Gastroesophageal sphincter (tissue), 4 donors: ENCODE results near the gene REEP5. TPM values are rescaled to one million over a fixed set of nuclear protein-coding genes. Genes with fewer than 3 reads are reported as not detected.

Source experiments
- ATAC-seq: fragments of 150-250 bp; one replicate; pipeline ENCODE4 v1.9.1; 2016; ENCODE audit warnings: mild to moderate bottlenecking, moderate library complexity
- H3K27ac ChIP-seq, 4 donors: fragments of 200-600 bp; sonication (generic) in 3 of 4; 1 replicate in 3 of 4; 2 replicates in 1 of 4; pipeline ENCODE4 v1.5.1; 2016 to 2019
- H3K27me3 ChIP-seq: fragments of 200-600 bp; sonication (generic); one replicate; pipeline ENCODE4 v1.5.1; 2019
- H3K36me3 ChIP-seq, 2 donors: fragments of 200-600 bp; sonication (generic); one replicate each; pipeline ENCODE4 v1.5.1; 2019; ENCODE audit warnings: control low read depth in 1 of 2
- H3K4me1 ChIP-seq, 3 donors: fragments of 200-600 bp; sonication (generic); 1 replicate in 2 of 3; 2 replicates in 1 of 3; pipeline ENCODE4 v1.5.1; 2016 to 2019; ENCODE audit warnings: control low read depth in 2 of 3
- H3K4me3 ChIP-seq, 2 donors: fragments of 200-600 bp; sonication (generic); one replicate each; pipeline ENCODE4 v1.5.1; 2019; ENCODE audit warnings: mild to moderate bottlenecking in 1 of 2, moderate library complexity in 1 of 2
- H3K9me3 ChIP-seq, 3 donors: fragments of 200-600 bp; sonication (generic); one replicate each; pipeline ENCODE4 v1.5.1; 2017 to 2019; ENCODE audit warnings: control low read depth in 2 of 3
- EP300 ChIP-seq: sonication (generic); formaldehyde crosslinking; IDR thresholded peaks from one replicate; pipeline ENCODE4 v1.6.1; 2017; ENCODE audit warnings: antibody characterized with exemption, mild to moderate bottlenecking
- POLR2A ChIP-seq, 2 donors: fragments of 450-650 bp; IDR thresholded peaks; one replicate each; pipeline ENCODE4 v1.6.1; 2017; ENCODE audit warnings: antibody characterized with exemption in 2 of 2, mild to moderate bottlenecking in 2 of 2, moderate library complexity in 1 of 2
- POLR2AphosphoS5 ChIP-seq: sonication (generic); formaldehyde crosslinking; IDR thresholded peaks from one replicate; pipeline ENCODE4 v1.6.1; 2017; ENCODE audit warnings: antibody characterized with exemption
- WGBS, 2 donors: methylation state at CpG; one replicate each; pipeline ENCODE4 v1.1.5; 2018; ENCODE audit warnings: low coverage in 1 of 2; 5-methylcytosine and 5-hydroxymethylcytosine counted together
- total RNA-seq, 4 donors: library from RNA; depleted of rRNA; stranded (reverse); fragments of >200 nt; gene quantifications; one replicate each; pipeline ENCODE4 v1.1.0, GENCODE V29; 2016
- TF ChIP-seq, protein P1 (sequence below), 4 experiments: fragments of 200-600 bp in 2 of 4; fragments of 450-650 bp in 2 of 4; sonication (generic) in 1 of 4; IDR thresholded peaks; one replicate each; pipeline ENCODE4 v1.5.1; 2017 to 2019; ENCODE audit warnings: antibody characterized with exemption in 4 of 4, mild to moderate bottlenecking in 2 of 4, moderate library complexity in 2 of 4

Gene REEP5
- total RNA-seq, 4 donors from 2014 or later, result 59.6 to 81.7 (median 69.3) TPM

DNA sequence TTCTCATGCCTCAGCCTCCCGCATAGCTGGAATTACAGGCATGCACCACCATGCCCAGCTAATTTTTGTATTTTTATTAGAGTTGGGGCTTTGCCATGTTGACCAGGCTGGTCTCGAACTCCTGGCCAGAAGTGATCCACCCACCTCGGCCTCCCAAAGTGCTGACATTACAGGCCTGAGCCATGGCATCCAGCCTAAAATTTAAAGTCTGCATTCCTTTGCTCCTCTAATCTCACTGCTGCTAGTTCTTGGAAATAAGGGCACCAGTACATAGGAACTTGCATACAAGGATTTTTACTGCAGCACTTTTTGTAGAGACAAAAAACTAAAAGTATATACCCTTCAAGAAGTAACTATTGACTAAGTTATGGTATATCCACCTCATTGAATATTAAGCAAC lies 34.6 kb upstream of the REEP5 start:
- H3K9me3 ChIP-seq, result no peaks in the 10 kb centered on the region
- no peak for TF ChIP-seq POLR2A (IDR thresholded peaks at IDR 0.05)
- TF ChIP-seq POLR2AphosphoS5, result no peak
- TF ChIP-seq, protein P1, sequence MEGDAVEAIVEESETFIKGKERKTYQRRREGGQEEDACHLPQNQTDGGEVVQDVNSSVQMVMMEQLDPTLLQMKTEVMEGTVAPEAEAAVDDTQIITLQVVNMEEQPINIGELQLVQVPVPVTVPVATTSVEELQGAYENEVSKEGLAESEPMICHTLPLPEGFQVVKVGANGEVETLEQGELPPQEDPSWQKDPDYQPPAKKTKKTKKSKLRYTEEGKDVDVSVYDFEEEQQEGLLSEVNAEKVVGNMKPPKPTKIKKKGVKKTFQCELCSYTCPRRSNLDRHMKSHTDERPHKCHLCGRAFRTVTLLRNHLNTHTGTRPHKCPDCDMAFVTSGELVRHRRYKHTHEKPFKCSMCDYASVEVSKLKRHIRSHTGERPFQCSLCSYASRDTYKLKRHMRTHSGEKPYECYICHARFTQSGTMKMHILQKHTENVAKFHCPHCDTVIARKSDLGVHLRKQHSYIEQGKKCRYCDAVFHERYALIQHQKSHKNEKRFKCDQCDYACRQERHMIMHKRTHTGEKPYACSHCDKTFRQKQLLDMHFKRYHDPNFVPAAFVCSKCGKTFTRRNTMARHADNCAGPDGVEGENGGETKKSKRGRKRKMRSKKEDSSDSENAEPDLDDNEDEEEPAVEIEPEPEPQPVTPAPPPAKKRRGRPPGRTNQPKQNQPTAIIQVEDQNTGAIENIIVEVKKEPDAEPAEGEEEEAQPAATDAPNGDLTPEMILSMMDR (IDR thresholded peaks at IDR 0.05), result no peak
- TF ChIP-seq EP300, result no peak
- H3K36me3 ChIP-seq, result no peaks in the 10 kb centered on the region
- H3K4me3 ChIP-seq, result no peak overlapping the region
- no peak overlapping the region for H3K27ac ChIP-seq
- H3K4me1 ChIP-seq, result peaks cover 7 to 32% (median 10%) of the 10 kb centered on the region in 3 donors
- WGBS, 2 donors, result 55 to 100% methylated on average over 1 to 3 of the region's 3 CpGs
- no peak for ATAC-seq
- H3K27me3 ChIP-seq, result no peaks in the 10 kb centered on the region

DNA sequence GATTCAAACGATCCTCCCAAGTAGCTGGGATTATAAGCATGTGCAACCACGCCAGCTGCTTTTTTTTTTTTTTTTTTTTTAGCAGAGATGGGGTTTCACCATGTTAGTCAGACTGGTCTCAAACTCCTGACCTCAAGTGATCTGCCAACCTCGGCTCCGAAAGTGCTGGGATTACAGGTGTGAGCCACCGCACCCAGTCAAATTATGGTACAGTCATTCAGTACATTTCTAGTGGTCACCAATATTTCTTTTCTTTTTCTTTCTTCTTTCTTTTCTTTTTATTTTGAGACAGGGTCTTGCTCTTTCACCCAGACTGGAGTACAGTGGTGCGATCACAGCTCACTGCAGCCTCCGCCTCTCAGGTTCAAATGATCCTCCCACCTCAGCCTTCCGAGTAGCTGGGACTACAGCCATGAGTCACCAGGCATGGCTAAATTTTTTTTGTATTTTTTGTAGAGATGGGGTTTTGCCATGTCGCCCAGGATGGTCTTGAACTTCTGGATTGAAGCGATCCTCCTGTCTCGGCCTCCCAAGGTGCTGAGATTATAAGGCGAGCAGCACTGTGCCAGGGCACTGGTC lies 29.2 kb upstream of the REEP5 start:
- no peaks in the 10 kb centered on the region for H3K9me3 ChIP-seq
- no peak for ATAC-seq
- TF ChIP-seq EP300, result no peak
- no peak for TF ChIP-seq POLR2AphosphoS5
- TF ChIP-seq, protein P1 (IDR thresholded peaks at IDR 0.05), result no peak
- WGBS, 2 donors, result 95 to 100% methylated on average over 4 to 9 of the region's 12 CpGs
- no peaks in the 10 kb centered on the region for H3K4me1 ChIP-seq
- H3K36me3 ChIP-seq, result no peaks in the 10 kb centered on the region
- H3K4me3 ChIP-seq, result no peak overlapping the region
- H3K27ac ChIP-seq, result no peak overlapping the region
- no peaks in the 10 kb centered on the region for H3K27me3 ChIP-seq

DNA sequence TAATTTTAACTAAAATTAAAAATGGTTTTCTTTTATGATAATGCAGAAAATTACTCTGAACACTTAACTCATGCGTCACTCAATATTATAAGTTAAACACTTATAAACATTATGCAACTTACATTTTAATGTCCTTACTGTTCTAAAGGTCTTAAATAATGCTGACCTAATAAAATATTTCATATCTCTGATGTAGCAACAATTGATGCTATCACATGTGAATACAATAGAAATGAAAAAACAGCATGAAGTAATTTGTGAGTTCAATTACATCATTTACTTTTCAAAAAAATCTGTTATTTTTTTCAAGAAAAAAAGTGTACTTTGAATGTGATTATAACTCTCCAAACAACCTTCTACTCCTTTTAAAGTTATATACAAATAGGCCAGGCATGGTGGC lies 26.4 kb upstream of the REEP5 start:
- 73 to 85% methylated on average over 1 of the region's 1 CpG for WGBS, 2 donors

DNA sequence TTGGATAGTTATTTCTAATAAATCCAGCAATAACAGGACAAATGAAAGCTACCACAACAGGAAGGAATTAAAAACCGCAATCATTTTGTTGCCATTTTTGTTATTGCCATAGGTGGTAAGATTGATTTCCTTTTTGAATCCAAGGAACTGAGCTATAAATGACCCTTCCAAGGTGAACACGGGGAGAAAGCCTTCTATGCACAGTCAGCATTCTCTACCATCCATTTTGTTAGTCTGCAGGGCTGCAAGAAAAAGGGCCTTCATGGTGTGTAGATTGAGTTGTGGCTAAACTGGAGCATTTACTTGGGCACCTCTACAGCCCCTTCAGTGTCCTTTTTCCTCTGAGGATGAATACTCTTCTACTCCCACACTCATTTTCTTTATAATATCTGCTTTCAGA lies 18.6 kb upstream of the REEP5 start:
- Histone ChIP-seq H3K4me1 (no peaks in the 10 kb centered on the region), H3K27me3 (no peaks in the 10 kb centered on the region), H3K4me3 (no peak overlapping the region), H3K9me3 (no peaks in the 10 kb centered on the region), H3K36me3 (no peaks in the 10 kb centered on the region), H3K27ac (no peak overlapping the region)
- no peak for ATAC-seq
- WGBS, 2 donors, result 70 to 72% methylated on average over 2 of the region's 2 CpGs
- TF ChIP-seq POLR2AphosphoS5 (no peak), POLR2A (IDR thresholded peaks at IDR 0.05) (no peak), EP300 (no peak)
- TF ChIP-seq, protein P1 (IDR thresholded peaks at IDR 0.05), result no peak

More for the DNA sequence above, 26.4 kb upstream of the REEP5 start:
- Histone ChIP-seq H3K4me3 (no peak overlapping the region), H3K9me3 (no peaks in the 10 kb centered on the region), H3K27ac (no peak overlapping the region), H3K36me3 (no peaks in the 10 kb centered on the region), H3K27me3 (no peaks in the 10 kb centered on the region), H3K4me1 (no peaks in the 10 kb centered on the region)
- TF ChIP-seq, protein P1 (IDR thresholded peaks at IDR 0.05), result no peak
- no peak for TF ChIP-seq POLR2AphosphoS5
- TF ChIP-seq EP300, result no peak
- no peak for TF ChIP-seq POLR2A (IDR thresholded peaks at IDR 0.05)
- ATAC-seq, result no peak

DNA sequence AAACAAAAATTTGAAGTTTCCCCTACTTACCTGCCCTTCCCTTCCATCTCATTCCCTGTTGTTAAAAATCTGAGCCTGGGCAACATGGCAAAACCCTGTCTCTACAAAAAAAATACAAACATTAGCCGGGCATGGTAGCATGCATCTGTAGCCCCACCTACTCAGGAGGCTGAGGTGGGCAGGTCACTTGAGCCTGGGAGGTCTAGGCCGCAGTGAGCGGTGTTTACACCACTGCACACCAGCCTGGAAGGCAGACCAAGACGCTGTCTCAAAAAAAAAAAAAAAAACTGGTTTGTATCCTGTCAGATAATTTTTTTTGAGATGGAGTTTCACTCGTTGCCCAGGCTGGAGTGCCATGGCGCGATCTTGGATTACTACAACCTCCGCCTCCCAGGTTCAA lies 16.3 kb upstream of the REEP5 start:
- WGBS, 2 donors, result 79% methylated on average over 8 of the region's 8 CpGs; no CpG with 5 or more reads in 1 of the 2 donors
- no peak overlapping the region for H3K27ac ChIP-seq
- no peaks in the 10 kb centered on the region for H3K9me3 ChIP-seq

More for the DNA sequence above, 16.3 kb upstream of the REEP5 start:
- no peak for ATAC-seq
- Histone ChIP-seq H3K36me3 (no peaks in the 10 kb centered on the region), H3K4me3 (no peak overlapping the region), H3K4me1 (no peaks in the 10 kb centered on the region), H3K27me3 (no peaks in the 10 kb centered on the region)
- no peak for TF ChIP-seq POLR2AphosphoS5
- TF ChIP-seq EP300, result no peak
- TF ChIP-seq POLR2A (IDR thresholded peaks at IDR 0.05), result no peak
- TF ChIP-seq, protein P1 (IDR thresholded peaks at IDR 0.05), result no peak
